ENCODE data around the gene MUC2. TPM values are rescaled to one million over a fixed set of nuclear protein-coding genes. Genes with fewer than 3 reads are reported as not detected.
A peak's percentile ranks its signal among the peaks of the same experiment; 100 is the strongest.

Gene MUC2
- total RNA-seq, result 0.02 to 0.07 TPM (median 0.04 TPM) in 3 replicates

DNA sequence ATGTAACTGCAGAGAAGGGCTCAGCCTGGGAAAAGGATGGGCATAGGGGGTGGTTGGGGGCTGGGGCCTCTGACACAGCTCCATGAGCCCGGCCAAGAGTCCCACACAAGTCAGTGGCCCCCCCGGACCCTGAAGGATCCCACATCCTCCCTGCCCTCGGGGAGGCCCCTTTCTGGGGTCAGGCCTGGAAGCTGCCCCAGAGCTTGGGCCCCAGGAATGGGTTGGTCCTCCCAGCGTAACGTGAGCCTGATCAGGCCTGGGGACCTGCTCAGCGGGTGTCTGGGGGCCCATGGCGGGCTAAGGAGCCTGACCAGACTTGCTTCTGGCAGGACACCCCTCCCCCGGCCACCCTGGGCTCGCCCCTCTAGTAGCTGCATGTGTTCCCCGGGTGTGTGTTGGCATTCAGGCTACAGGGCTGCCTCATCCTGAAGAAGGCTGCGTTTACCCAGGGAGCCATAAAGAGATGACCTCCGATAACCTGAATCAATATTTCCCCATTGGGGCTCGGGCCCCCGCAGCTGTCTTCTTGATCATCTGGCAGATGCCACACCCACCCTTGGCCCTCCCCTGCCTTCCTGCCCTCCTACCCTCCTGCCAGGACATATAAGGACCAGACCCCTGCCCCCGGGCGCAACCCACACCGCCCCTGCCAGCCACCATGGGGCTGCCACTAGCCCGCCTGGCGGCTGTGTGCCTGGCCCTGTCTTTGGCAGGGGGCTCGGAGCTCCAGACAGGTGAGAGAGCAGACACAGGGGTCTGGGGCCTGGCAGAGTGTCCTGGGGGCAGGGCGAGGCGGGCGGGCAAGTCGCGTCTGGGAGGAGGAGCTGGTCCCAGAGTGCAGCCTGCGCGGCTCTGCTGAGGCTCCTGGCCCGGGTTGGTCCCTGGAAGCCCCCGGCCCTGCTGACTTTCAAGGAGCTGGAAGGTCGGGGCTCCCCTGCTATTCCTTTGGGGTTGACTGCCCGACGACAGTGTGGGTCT lies at the start of gene MUC2:
TSS of gene MUC2 (plus strand) at position 631 of the 978 bp plus-strand sequence.
- Mint-ChIP-seq H3K36me3 (no peaks in the 10 kb centered on the region), H3K4me3 (no peak within 1 kb of the TSS), H3K9me3 (no peaks in the 10 kb centered on the region), H3K27ac (no peak within 1 kb of the TSS), H3K4me1 (peaks cover 16% of the 10 kb centered on the region), H3K27me3 (ENCODE audit: low read depth) (peaks cover 3% of the 10 kb centered on the region)
- TF ChIP-seq, protein P1, sequence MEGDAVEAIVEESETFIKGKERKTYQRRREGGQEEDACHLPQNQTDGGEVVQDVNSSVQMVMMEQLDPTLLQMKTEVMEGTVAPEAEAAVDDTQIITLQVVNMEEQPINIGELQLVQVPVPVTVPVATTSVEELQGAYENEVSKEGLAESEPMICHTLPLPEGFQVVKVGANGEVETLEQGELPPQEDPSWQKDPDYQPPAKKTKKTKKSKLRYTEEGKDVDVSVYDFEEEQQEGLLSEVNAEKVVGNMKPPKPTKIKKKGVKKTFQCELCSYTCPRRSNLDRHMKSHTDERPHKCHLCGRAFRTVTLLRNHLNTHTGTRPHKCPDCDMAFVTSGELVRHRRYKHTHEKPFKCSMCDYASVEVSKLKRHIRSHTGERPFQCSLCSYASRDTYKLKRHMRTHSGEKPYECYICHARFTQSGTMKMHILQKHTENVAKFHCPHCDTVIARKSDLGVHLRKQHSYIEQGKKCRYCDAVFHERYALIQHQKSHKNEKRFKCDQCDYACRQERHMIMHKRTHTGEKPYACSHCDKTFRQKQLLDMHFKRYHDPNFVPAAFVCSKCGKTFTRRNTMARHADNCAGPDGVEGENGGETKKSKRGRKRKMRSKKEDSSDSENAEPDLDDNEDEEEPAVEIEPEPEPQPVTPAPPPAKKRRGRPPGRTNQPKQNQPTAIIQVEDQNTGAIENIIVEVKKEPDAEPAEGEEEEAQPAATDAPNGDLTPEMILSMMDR (IDR thresholded peaks at IDR 0.05; ENCODE audit: unreplicated experiment), result no peak
- peak in 1 of 2 experiments; percentile 15 for DNase-seq (ENCODE audit: low spot score in 2 of 2, unreplicated experiment in 2 of 2)

DNA sequence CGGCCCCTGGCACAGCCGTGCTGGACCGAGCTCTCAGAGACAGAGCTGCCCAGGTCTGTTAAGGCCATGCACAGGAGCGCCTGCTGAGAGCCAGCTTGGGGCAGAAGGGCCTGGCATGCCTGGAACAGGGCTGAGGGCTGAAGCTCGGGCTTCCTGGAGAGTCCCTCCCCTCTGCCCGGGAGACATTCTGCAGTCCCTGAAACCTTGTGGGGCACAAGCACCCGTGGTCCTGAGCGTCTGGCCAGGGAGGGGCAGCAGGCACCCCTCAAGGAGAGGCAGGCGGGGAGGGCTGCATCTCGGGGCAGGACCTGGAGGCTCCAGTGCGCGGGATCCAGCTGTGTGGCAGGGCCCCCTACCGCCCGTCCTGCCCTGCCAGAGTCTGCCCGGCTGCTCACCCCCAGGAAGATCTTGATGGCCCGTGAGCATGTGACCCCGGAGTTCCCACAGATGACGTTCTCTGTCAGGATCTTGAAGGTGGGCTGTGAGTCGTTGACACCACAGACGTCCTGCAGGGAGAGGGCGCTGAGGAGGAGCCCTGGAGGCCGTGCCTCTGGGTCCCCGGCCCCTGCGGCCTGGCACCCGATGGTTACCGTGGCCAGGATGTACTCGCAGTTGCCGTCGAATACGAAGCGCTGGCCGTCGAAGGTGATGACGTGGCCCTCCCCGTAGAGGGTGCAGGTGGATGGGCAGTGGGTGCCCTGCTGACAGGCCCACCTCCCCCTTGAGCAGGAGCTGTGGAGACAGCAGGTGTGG lies 49.1 kb upstream of the MUC2 start:
- DNase-seq (ENCODE audit: low spot score in 2 of 2, unreplicated experiment in 2 of 2), result no peak
- H3K4me1 Mint-ChIP-seq, result no peaks in the 10 kb centered on the region
- H3K27ac Mint-ChIP-seq, result no peak overlapping the region
- TF ChIP-seq, protein P1 (IDR thresholded peaks at IDR 0.05; ENCODE audit: unreplicated experiment), result no peak
- no peaks in the 10 kb centered on the region for H3K27me3 Mint-ChIP-seq (ENCODE audit: low read depth)
- H3K36me3 Mint-ChIP-seq, result no peaks in the 10 kb centered on the region
- no peaks in the 10 kb centered on the region for H3K9me3 Mint-ChIP-seq
- H3K4me3 Mint-ChIP-seq, result no peak overlapping the region

DNA sequence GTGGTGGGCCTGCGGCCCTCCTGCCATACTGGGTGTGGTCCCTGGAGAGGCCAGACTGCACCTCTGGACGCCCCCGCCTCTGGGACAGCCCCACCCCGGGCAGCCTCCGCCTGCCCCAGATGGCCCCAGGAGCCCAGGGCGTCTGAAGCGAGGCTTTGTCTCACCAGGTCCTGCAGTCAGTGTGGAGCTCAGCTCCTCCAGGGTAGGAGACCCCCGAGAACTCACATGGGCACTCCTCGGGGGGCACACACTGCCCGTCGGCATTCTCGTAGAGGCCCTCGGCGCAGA lies 48.6 kb upstream of the MUC2 start:
- no peaks in the 10 kb centered on the region for H3K27me3 Mint-ChIP-seq (ENCODE audit: low read depth)

DNA sequence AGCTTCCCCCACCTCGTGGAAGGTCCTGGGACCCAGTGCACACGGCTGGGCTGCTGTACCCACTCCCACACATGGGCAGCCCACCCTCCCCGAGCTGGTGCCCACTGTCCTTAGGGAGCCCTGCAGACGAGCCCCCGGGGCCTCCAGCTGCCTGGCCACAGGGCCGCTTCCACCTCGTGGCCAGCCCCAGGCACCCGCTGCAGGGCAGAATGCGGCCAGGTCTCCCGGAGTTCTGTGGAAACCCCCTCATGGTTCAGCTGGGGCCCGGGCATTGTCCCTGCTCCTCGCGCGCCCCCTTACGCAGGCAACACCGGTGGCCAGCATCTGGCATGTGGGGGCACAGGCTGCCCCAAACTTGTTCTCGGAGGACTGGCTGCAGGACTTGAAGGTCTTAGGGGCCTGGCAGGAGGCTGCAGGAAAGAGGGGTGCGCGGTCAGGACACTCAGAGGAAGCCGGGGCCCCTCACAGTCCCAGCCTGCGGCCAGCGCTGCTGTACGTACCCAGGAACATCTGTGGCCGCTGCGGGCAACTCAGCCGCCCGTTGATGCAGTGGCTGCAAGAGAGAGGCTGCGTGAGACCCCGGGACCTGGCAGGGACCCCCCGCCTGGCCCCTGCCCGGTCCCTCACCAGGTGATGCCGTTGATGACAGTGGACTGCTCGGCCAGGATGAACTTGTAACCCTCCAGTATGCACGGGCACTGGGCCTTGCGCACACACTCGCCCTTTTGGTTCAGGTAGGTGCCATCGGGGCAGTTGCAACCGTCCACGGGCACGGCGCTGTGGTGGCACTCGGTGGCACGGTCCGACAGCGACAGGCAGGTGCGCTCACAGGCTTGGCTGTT lies 47.8 kb upstream of the MUC2 start:
- TF ChIP-seq, protein P1 (IDR thresholded peaks at IDR 0.05; ENCODE audit: unreplicated experiment), result no peak
- Mint-ChIP-seq H3K36me3 (no peaks in the 10 kb centered on the region), H3K9me3 (no peaks in the 10 kb centered on the region)

More for the DNA sequence above, 48.6 kb upstream of the MUC2 start:
- H3K4me3 Mint-ChIP-seq, result no peak overlapping the region
- no peak overlapping the region for H3K27ac Mint-ChIP-seq
- no peaks in the 10 kb centered on the region for H3K4me1 Mint-ChIP-seq
- TF ChIP-seq, protein P1 (IDR thresholded peaks at IDR 0.05; ENCODE audit: unreplicated experiment), result no peak
- no peaks in the 10 kb centered on the region for H3K36me3 Mint-ChIP-seq
- no peaks in the 10 kb centered on the region for H3K9me3 Mint-ChIP-seq
- DNase-seq (ENCODE audit: low spot score in 2 of 2, unreplicated experiment in 2 of 2), result no peak

More for the DNA sequence above, 47.8 kb upstream of the MUC2 start:
- no peak for DNase-seq (ENCODE audit: low spot score in 2 of 2, unreplicated experiment in 2 of 2)
- Mint-ChIP-seq H3K27me3 (ENCODE audit: low read depth) (no peaks in the 10 kb centered on the region), H3K4me1 (no peaks in the 10 kb centered on the region), H3K4me3 (no peak overlapping the region), H3K27ac (no peak overlapping the region)
